Measurements from ENCODE around the gene UBE2I.

DNA sequence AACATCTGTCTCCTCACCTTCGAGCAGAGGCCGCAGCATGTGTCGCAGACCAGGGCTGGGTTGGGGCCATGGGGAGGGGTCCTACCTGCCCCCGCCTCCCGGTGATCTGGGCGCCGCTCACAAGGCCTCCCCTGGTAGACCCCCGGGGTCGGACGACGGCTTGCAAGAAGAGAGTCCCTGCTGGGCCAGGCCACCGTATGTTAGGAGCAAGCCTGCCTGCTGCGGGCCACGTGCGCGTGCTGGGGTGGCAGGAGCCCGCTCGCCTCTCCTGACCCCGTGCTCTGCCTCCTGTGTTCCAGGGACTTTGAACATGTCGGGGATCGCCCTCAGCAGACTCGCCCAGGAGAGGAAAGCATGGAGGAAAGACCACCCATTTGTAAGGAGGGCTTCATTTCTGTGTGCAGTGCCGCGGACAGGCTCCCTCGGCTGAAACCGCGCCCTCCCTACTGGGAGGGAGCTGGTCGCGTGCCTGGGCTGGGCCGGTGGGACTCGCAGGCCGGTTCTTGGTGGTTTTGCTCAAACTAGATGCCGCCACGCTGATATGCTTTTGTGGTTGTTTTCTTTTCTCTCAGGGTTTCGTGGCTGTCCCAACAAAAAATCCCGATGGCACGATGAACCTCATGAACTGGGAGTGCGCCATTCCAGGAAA is 4.4 kb downstream of the UBE2I start:
- TF ChIP-seq GATA2 (IDR thresholded peaks at IDR 0.05; ENCODE audit: low read depth, low read length), result no peak
- no peak for TF ChIP-seq GATA3 (IDR thresholded peaks at IDR 0.05; ENCODE audit: low read depth, low read length)

All from SH-SY5Y (cell line).